Caco-2 (cell line): ENCODE results near the gene CNTN1. TPM values are rescaled to one million over a fixed set of nuclear protein-coding genes. Genes with fewer than 3 reads are reported as not detected.

ENCODE experiments used
- BruUV-seq: library from RNA; stranded (reverse); fragments of 400-500 nt; replicated peaks from 2 replicates; lab custom pipeline; 2021; lab: Mats Ljungman, UMichigan
- CTCF ChIA-PET: fragments of 300-600 bp; sonication (Branson Sonifier 250); formaldehyde crosslinking; loops from one replicate; lab custom pipeline; 2022; ENCODE audit warnings: antibody characterized with exemption; lab: Charles Lee
- POLR2A ChIA-PET: fragments of 300-600 bp; sonication (Branson Sonifier 250); formaldehyde crosslinking; loops from one replicate; lab custom pipeline; 2022; ENCODE audit warnings: antibody characterized with exemption; lab: Charles Lee
- DNase-seq, 2 experiments: peaks; one replicate each; pipeline versions ENCODE4 v3.0.0 to v3.0.0-alpha.2; 2020 to 2022
- H3K27me3 ChIP-seq: replicated peaks from 2 replicates; pipeline ENCODE4 v1.6.0; 2011; ENCODE audit warnings: low read length; ENCODE audit not compliant: control insufficient read depth, insufficient read depth
- H3K36me3 ChIP-seq: 2 replicates; pipeline ENCODE4 v1.5.1; 2011; ENCODE audit warnings: low read length; ENCODE audit not compliant: control insufficient read depth, insufficient read depth
- H3K4me1 ChIP-seq: fragments of 250-450 bp; sonication (Bioruptor Pico); 2 replicates; pipeline ENCODE4 v1.5.1; 2020; ENCODE audit warnings: mild to moderate bottlenecking
- H3K4me3 ChIP-seq: 2 replicates; pipeline ENCODE4 v1.5.1; 2011; ENCODE audit warnings: low read depth, mild to moderate bottlenecking, control low read depth, low read length
- H3K9me3 ChIP-seq: fragments of 250-450 bp; sonication (Bioruptor Pico); 2 replicates; pipeline ENCODE4 v1.5.1; 2020; ENCODE audit warnings: mild to moderate bottlenecking, moderate library complexity
- H3K27ac Mint-ChIP-seq: one replicate; pipeline ENCODE4 v1.8.0; 2022; ENCODE audit warnings: mixed read lengths; ENCODE audit not compliant: unreplicated experiment
- H3K27me3 Mint-ChIP-seq: one replicate; pipeline ENCODE4 v1.8.0; 2022; ENCODE audit warnings: mixed read lengths; ENCODE audit not compliant: insufficient read depth, unreplicated experiment
- H3K36me3 Mint-ChIP-seq: one replicate; pipeline ENCODE4 v1.8.0; 2022; ENCODE audit warnings: mild to moderate bottlenecking, mixed read lengths; ENCODE audit not compliant: insufficient read depth, unreplicated experiment
- H3K4me1 Mint-ChIP-seq: one replicate; pipeline ENCODE4 v1.8.0; 2022; ENCODE audit warnings: low read depth, mixed read lengths; ENCODE audit not compliant: unreplicated experiment
- H3K4me3 Mint-ChIP-seq: one replicate; pipeline ENCODE4 v1.8.0; 2022; ENCODE audit warnings: mild to moderate bottlenecking, moderate library complexity, mixed read lengths; ENCODE audit not compliant: unreplicated experiment
- H3K9me3 Mint-ChIP-seq: one replicate; pipeline ENCODE4 v1.8.0; 2022; ENCODE audit warnings: mixed read lengths; ENCODE audit not compliant: unreplicated experiment
- intact Hi-C: fragments of 100-400 bp; cut with micrococcal nuclease; formaldehyde crosslinking; loops from one replicate; pipeline ENCODE4 v1.10.0; 2022; ENCODE audit not compliant: unreplicated experiment
- total RNA-seq: library from RNA; stranded (reverse); gene quantifications from 2 replicates; pipeline ENCODE4 v1.2.3, GENCODE V29; 2022
- TF ChIP-seq, protein P1 (sequence below), 2 experiments: fragments of 200-600 bp in 1 of 2; IDR thresholded peaks; 1 replicate in 1 of 2; 2 replicates in 1 of 2; pipeline versions ENCODE4 v1.5.1 to v1.8.0; 2011 to 2022; ENCODE audit warnings: antibody characterized with exemption in 1 of 2, control low read depth in 1 of 2, inconsistent platforms in 1 of 2, low read depth in 1 of 2, low read length in 1 of 2, mild to moderate bottlenecking in 1 of 2, moderate library complexity in 1 of 2; ENCODE audit not compliant: insufficient read depth in 1 of 2, severe bottlenecking in 1 of 2, unreplicated experiment in 1 of 2

CNTN1 gene
- total RNA-seq, 1 experiment from 2014 or later = not detected

DNA sequence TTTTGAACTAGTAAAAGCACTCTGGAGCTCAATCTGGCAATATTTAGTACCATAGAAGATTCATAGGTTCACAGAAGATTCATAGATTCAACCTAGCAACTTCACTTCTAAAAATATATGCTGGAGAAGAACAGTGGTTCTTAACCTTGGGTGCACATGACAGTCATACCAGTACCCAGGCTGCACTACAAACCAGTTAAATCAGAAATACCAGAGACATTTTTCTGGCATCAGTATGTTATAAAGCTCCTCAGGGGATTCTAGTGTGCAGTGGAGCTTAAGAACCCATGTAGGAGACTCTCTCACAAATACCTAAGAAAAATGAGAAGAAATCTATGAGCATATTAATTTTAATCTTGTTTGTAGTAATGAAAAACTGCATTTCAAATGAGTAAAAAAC is 46.6 kb downstream of the CNTN1 start:
- POLR2A ChIA-PET = no interaction called here
- H3K9me3 ChIP-seq = no peaks in the 10 kb centered on the region
- Mint-ChIP-seq H3K4me3 (no peak overlapping the region), H3K4me1 (no peaks in the 10 kb centered on the region), H3K36me3 (no peaks in the 10 kb centered on the region), H3K9me3 (no peaks in the 10 kb centered on the region), H3K27me3 (no peaks in the 10 kb centered on the region), H3K27ac (no peak overlapping the region)
- DNase-seq = no peak
- H3K4me3 ChIP-seq = no peak overlapping the region
- CTCF ChIA-PET = no interaction called here
- TF ChIP-seq, protein P1, sequence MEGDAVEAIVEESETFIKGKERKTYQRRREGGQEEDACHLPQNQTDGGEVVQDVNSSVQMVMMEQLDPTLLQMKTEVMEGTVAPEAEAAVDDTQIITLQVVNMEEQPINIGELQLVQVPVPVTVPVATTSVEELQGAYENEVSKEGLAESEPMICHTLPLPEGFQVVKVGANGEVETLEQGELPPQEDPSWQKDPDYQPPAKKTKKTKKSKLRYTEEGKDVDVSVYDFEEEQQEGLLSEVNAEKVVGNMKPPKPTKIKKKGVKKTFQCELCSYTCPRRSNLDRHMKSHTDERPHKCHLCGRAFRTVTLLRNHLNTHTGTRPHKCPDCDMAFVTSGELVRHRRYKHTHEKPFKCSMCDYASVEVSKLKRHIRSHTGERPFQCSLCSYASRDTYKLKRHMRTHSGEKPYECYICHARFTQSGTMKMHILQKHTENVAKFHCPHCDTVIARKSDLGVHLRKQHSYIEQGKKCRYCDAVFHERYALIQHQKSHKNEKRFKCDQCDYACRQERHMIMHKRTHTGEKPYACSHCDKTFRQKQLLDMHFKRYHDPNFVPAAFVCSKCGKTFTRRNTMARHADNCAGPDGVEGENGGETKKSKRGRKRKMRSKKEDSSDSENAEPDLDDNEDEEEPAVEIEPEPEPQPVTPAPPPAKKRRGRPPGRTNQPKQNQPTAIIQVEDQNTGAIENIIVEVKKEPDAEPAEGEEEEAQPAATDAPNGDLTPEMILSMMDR (IDR thresholded peaks at IDR 0.05; ENCODE audit: insufficient read depth in 1 of 2, low read depth in 1 of 2, low read length in 1 of 2, severe bottlenecking in 1 of 2, unreplicated experiment in 1 of 2) = no peak
- no peaks in the 10 kb centered on the region for H3K36me3 ChIP-seq
- H3K4me1 ChIP-seq = no peaks in the 10 kb centered on the region
- no TSS peak for BruUV-seq
- intact Hi-C loops = no loop called here
- no peaks in the 10 kb centered on the region for H3K27me3 ChIP-seq

- intact Hi-C loops = no loop called here
- H3K4me1 Mint-ChIP-seq = no peaks in the 10 kb centered on the region
- ChIA-PET CTCF (no interaction called here), POLR2A (no interaction called here)
- Histone ChIP-seq H3K36me3 (no peaks in the 10 kb centered on the region), H3K4me3 (no peak overlapping the region), H3K9me3 (no peaks in the 10 kb centered on the region), H3K27me3 (no peaks in the 10 kb centered on the region), H3K4me1 (no peaks in the 10 kb centered on the region)
- BruUV-seq = no TSS peak
- no peak overlapping the region for H3K27ac Mint-ChIP-seq
- no peaks in the 10 kb centered on the region for H3K27me3 Mint-ChIP-seq
- no peak for DNase-seq
- H3K36me3 Mint-ChIP-seq = no peaks in the 10 kb centered on the region
- no peaks in the 10 kb centered on the region for H3K9me3 Mint-ChIP-seq
- H3K4me3 Mint-ChIP-seq = no peak overlapping the region
- TF ChIP-seq, protein P1 (IDR thresholded peaks at IDR 0.05; ENCODE audit: insufficient read depth in 1 of 2, low read depth in 1 of 2, low read length in 1 of 2, severe bottlenecking in 1 of 2, unreplicated experiment in 1 of 2) = no peak
Observed at GRCh38 chr12:40742041-40742440, 49.8 kb downstream of the CNTN1 start.

DNA sequence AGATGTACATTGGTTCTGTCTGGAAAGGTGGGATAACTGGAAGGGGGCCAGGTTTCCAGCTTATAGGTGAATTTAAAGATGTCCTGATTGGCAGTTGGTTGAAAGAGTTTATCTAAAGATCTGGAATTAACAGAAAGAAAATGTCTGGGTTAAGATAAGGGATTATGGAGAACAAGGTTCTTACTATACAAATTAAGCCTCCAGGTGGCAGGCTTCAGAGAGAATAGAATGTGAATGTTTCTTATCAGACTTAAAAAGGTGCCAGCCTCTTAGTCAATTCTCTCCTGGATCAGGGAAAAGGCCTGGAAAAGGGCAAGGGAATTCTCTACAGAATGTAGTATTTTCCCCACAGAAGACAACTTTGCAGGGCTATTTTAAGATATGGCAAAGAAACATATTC is 53.1 kb downstream of the CNTN1 start:
- H3K27ac Mint-ChIP-seq = no peak overlapping the region
- Histone ChIP-seq H3K36me3 (no peaks in the 10 kb centered on the region), H3K9me3 (no peaks in the 10 kb centered on the region), H3K27me3 (no peaks in the 10 kb centered on the region), H3K4me1 (no peaks in the 10 kb centered on the region), H3K4me3 (no peak overlapping the region)
- TF ChIP-seq, protein P1 (IDR thresholded peaks at IDR 0.05; ENCODE audit: insufficient read depth in 1 of 2, low read depth in 1 of 2, low read length in 1 of 2, severe bottlenecking in 1 of 2, unreplicated experiment in 1 of 2) = no peak
- H3K36me3 Mint-ChIP-seq = no peaks in the 10 kb centered on the region
- CTCF ChIA-PET = no interaction called here
- no peak for DNase-seq
- POLR2A ChIA-PET = no interaction called here
- no peaks in the 10 kb centered on the region for H3K27me3 Mint-ChIP-seq
- no peak overlapping the region for H3K4me3 Mint-ChIP-seq
- H3K4me1 Mint-ChIP-seq = no peaks in the 10 kb centered on the region
- intact Hi-C loops = loop anchor here (1.0 kb wide), 1 partner anchor 176 kb away; no protein-coding TSS in a partner anchor
- no peaks in the 10 kb centered on the region for H3K9me3 Mint-ChIP-seq
- no TSS peak for BruUV-seq
